IMR-90 (cell line): ENCODE measurements around the gene TMPRSS6. TPM values are rescaled to one million over a fixed set of nuclear protein-coding genes. Genes with fewer than 3 reads are reported as not detected.

ENCODE experiments used
- ATAC-seq: fragments of 200-7000 bp; cut with Tn5 transposase; 2 replicates; pipeline ENCODE4 v1.9.1; 2020; ENCODE audit warnings: low read depth, mild to moderate bottlenecking, moderate library complexity
- BruUV-seq: library from RNA; stranded (reverse); fragments of 400-500 nt; replicated peaks from 2 replicates; lab custom pipeline; 2021; lab: Mats Ljungman, UMichigan
- CTCF ChIA-PET: fragments of 300-600 bp; formaldehyde crosslinking; extraction: SDS; loops from one replicate; lab custom pipeline; 2021; ENCODE audit warnings: antibody characterized with exemption; lab: Yijun Ruan, JAX
- POLR2A ChIA-PET: fragments of 300-600 bp; sonication (Branson Sonifier 250); formaldehyde crosslinking; loops from one replicate; lab custom pipeline; 2022; ENCODE audit warnings: antibody characterized with exemption; ENCODE audit not compliant: unreplicated experiment; lab: Charles Lee
- DNase-seq: peaks from one replicate; pipeline ENCODE4 v3.0.0; 2013
- H2AFZ ChIP-seq: replicated peaks from 2 replicates; pipeline ENCODE3; 2013; ENCODE audit warnings: low read length, mild to moderate bottlenecking; ENCODE audit not compliant: poor library complexity
- H2AK5ac ChIP-seq: 2 replicates; pipeline ENCODE4 v1.6.1; 2013; ENCODE audit warnings: low read depth, low read length, inconsistent platforms
- H2AK9ac ChIP-seq: replicated peaks from 2 replicates; pipeline ENCODE3; 2013; ENCODE audit warnings: mild to moderate bottlenecking, low read depth, low read length, moderate library complexity; ENCODE audit not compliant: poor library complexity
- H2BK120ac ChIP-seq: 2 replicates; pipeline ENCODE4 v1.6.1; 2013; ENCODE audit warnings: low read depth, low read length, inconsistent platforms
- H2BK15ac ChIP-seq: 3 replicates; pipeline ENCODE4 v1.6.1; 2013; ENCODE audit warnings: low read depth, low read length, inconsistent platforms
- H2BK20ac ChIP-seq: 2 replicates; pipeline ENCODE4 v1.6.1; 2013; ENCODE audit warnings: low read depth, mild to moderate bottlenecking, inconsistent platforms, low read length, moderate library complexity
- H2BK5ac ChIP-seq: 2 replicates; pipeline ENCODE4 v1.6.1; 2013; ENCODE audit warnings: mild to moderate bottlenecking, low read depth, low read length, inconsistent platforms; ENCODE audit not compliant: poor library complexity, severe bottlenecking
- H3K14ac ChIP-seq: replicated peaks from 2 replicates; pipeline ENCODE4 v1.6.1; 2013; ENCODE audit warnings: low read depth, low read length, inconsistent platforms
- H3K18ac ChIP-seq: 2 replicates; pipeline ENCODE4 v1.6.1; 2013; ENCODE audit warnings: low read depth, low read length, control low read depth
- H3K23ac ChIP-seq: 2 replicates; pipeline ENCODE4 v1.6.1; 2013; ENCODE audit warnings: low read depth, low read length, inconsistent platforms
- H3K27ac ChIP-seq: 2 replicates; pipeline ENCODE4 v1.5.1; 2013; ENCODE audit warnings: mild to moderate bottlenecking, control low read depth, low read length; ENCODE audit not compliant: insufficient read depth
- H3K27me3 ChIP-seq: 2 replicates; pipeline ENCODE4 v1.6.1; 2013; ENCODE audit warnings: low read length; ENCODE audit not compliant: control insufficient read depth, insufficient read depth
- H3K36me3 ChIP-seq: 2 replicates; pipeline ENCODE4 v1.6.1; 2013; ENCODE audit warnings: low read length, mixed read lengths; ENCODE audit not compliant: control insufficient read depth, insufficient read depth
- H3K4ac ChIP-seq: 2 replicates; pipeline ENCODE4 v1.6.1; 2013; ENCODE audit warnings: low read depth, low read length, inconsistent platforms
- H3K4me1 ChIP-seq: 2 replicates; pipeline ENCODE4 v1.6.1; 2013; ENCODE audit warnings: low read length, mixed read lengths; ENCODE audit not compliant: control insufficient read depth, insufficient read depth
- H3K4me2 ChIP-seq: 2 replicates; pipeline ENCODE4 v1.6.1; 2013; ENCODE audit warnings: low read depth, mild to moderate bottlenecking, control low read depth, low read length, moderate library complexity
- H3K4me3 ChIP-seq: 2 replicates; pipeline ENCODE4 v1.5.1; 2013; ENCODE audit warnings: low read depth, mild to moderate bottlenecking, control low read depth, low read length, moderate library complexity; ENCODE audit not compliant: insufficient read depth
- H3K56ac ChIP-seq: 2 replicates; pipeline ENCODE4 v1.6.1; 2013; ENCODE audit warnings: low read length, inconsistent platforms; ENCODE audit not compliant: insufficient read depth; ENCODE audit errors: extremely low read depth
- H3K79me1 ChIP-seq, 2 experiments: 2 replicates each; pipeline ENCODE4 v1.6.1; 2013; ENCODE audit warnings: low read length in 2 of 2, inconsistent platforms in 1 of 2, low read depth in 1 of 2
- H3K9ac ChIP-seq: 2 replicates; pipeline ENCODE4 v1.6.1; 2013; ENCODE audit warnings: low read depth, low read length, control low read depth
- H3K9me1 ChIP-seq: 2 replicates; pipeline ENCODE4 v1.6.1; 2013; ENCODE audit warnings: low read length, inconsistent platforms; ENCODE audit not compliant: insufficient read depth
- H3K9me3 ChIP-seq: 2 replicates; pipeline ENCODE4 v1.6.1; 2013; ENCODE audit warnings: low read length; ENCODE audit not compliant: control insufficient read depth, insufficient read depth
- H4K20me1 ChIP-seq: 2 replicates; pipeline ENCODE4 v1.6.1; 2013; ENCODE audit warnings: low read length, inconsistent platforms; ENCODE audit not compliant: insufficient read depth
- H4K5ac ChIP-seq: 2 replicates; pipeline ENCODE4 v1.6.1; 2013; ENCODE audit warnings: mild to moderate bottlenecking, low read depth, low read length, control low read depth
- H4K8ac ChIP-seq, 2 experiments: 2 replicates each; pipeline ENCODE4 v1.6.1; 2013; ENCODE audit warnings: low read depth in 2 of 2, low read length in 2 of 2, control low read depth in 1 of 2, inconsistent platforms in 1 of 2
- H4K91ac ChIP-seq: 2 replicates; pipeline ENCODE4 v1.6.1; 2013; ENCODE audit warnings: low read depth, low read length, inconsistent platforms; ENCODE audit not compliant: insufficient read depth
- BHLHE40 ChIP-seq: fragments of 150-350 bp; IDR thresholded peaks from 2 replicates; pipeline ENCODE4 v1.6.1; 2016; ENCODE audit warnings: mild to moderate bottlenecking, low read depth, low read length
- CHD1 ChIP-seq: IDR thresholded peaks from 2 replicates; pipeline ENCODE4 v1.6.1; 2012; ENCODE audit warnings: low read depth, low read length, improper control_type of control experiment
- CTCF ChIP-seq: conservative IDR thresholded peaks from 2 replicates; pipeline ENCODE4 v1.5.1; 2012; ENCODE audit warnings: mild to moderate bottlenecking, low read depth, low read length, improper control_type of control experiment
- FOS ChIP-seq: fragments of 150-350 bp; IDR thresholded peaks from 2 replicates; pipeline ENCODE4 v1.6.1; 2016; ENCODE audit warnings: low read depth, low read length
- MAZ ChIP-seq: IDR thresholded peaks from 2 replicates; pipeline ENCODE4 v1.6.1; 2012; ENCODE audit warnings: low read depth, mild to moderate bottlenecking, low read length, improper control_type of control experiment, moderate library complexity, borderline replicate concordance
- POLR2A ChIP-seq: IDR thresholded peaks from 2 replicates; pipeline ENCODE4 v1.6.1; 2012; ENCODE audit warnings: mild to moderate bottlenecking, low read depth, low read length
- USF2 ChIP-seq: fragments of 150-350 bp; IDR thresholded peaks from 2 replicates; pipeline ENCODE4 v1.6.1; 2017; ENCODE audit warnings: mild to moderate bottlenecking, antibody characterized with exemption, low read length, low read depth
- WGBS, 2 experiments: methylation state at CpG; one replicate each; pipeline versions ENCODE4 v1.1.5 to v1.1.7; 2013; ENCODE audit warnings: missing lambda C conversion rate in 2 of 2; ENCODE audit not compliant: insufficient read length in 1 of 2; ENCODE audit errors: extremely low coverage in 2 of 2; 5-methylcytosine and 5-hydroxymethylcytosine counted together
- dilution Hi-C: fragments of 300-500 bp; cut with HindIII; formaldehyde crosslinking; loops from one replicate; pipeline ENCODE4 v1.14.3; 2018; ENCODE audit warnings: low sequenced_read_pairs; ENCODE audit not compliant: unreplicated experiment
- in situ Hi-C: fragments of 300-500 bp; cut with MboI; formaldehyde crosslinking; loops from 3 replicates; pipeline ENCODE4 v1.14.3; 2019; ENCODE audit warnings: low sequenced_read_pairs, inconsistent platforms, mixed read lengths
- intact Hi-C: fragments of 100-400 bp; cut with micrococcal nuclease; formaldehyde crosslinking; loops from 2 replicates; pipeline ENCODE4 v1.10.0; 2022
- polyA plus RNA-seq, 3 experiments: library from polyadenylated mRNA; depleted of rRNA; stranded (reverse); fragments of >200 nt; gene quantifications; 2 replicates each; pipeline ENCODE4 v1.2.3, GENCODE V29; 2012; ENCODE audit warnings: low replicate concordance in 1 of 3
- total RNA-seq: library from RNA; depleted of rRNA; stranded (reverse); fragments of >200 nt; gene quantifications from 2 replicates; pipeline ENCODE4 v1.2.3, GENCODE V29; 2012

The TMPRSS6 gene
- total and polyA plus RNA-seq, 2 of the 4 experiments (the other 2 are of a cell fraction) = not detected

GRCh38 chr22:37019309-37020191 lies 90.0 kb downstream of the TMPRSS6 start, which contains the start of the genes MPST and TST:
TSS of gene MPST (plus strand) at chr22:37019742. CDS start at chr22:37019837, 95 bp downstream.
TSS of gene TST (minus strand) at chr22:37019447. CDS start at chr22:37018732, 715 bp downstream.
- H4K8ac ChIP-seq = peak within 1 kb of the TSS; percentile 71 to 76
- H4K20me1 ChIP-seq = peaks cover 20% of the 10 kb centered on the region
- in situ Hi-C loops = no loop called here
- no peaks in the 10 kb centered on the region for H3K9me3 ChIP-seq
- no TSS peak for BruUV-seq
- peaks cover 15% of the 10 kb centered on the region for H3K36me3 ChIP-seq
- H3K56ac ChIP-seq = peak within 1 kb of the TSS; percentile 49; the same call in 1 of the 2 replicates
- peak within 1 kb of the TSS; percentile 93 for H3K4me2 ChIP-seq
- H3K4me1 ChIP-seq = peaks cover 7% of the 10 kb centered on the region
- ATAC-seq (peak; percentile 92), DNase-seq (peak; percentile 61)
- H3K4me3 ChIP-seq = peak within 1 kb of the TSS; percentile 80
- H3K14ac ChIP-seq = peak within 1 kb of the TSS; percentile 85
- peak within 1 kb of the TSS; percentile 77 for H3K4ac ChIP-seq
- TF ChIP-seq CTCF = 0 out of 2 replicates have a peak, but pooled peaks have one; percentile 4
- TF ChIP-seq USF2 = no peak
- TF ChIP-seq BHLHE40 = peak; percentile 94
- no peak for TF ChIP-seq FOS
- TF ChIP-seq POLR2A = peak; percentile 81
- peak; percentile 52; the same call in 1 of the 2 replicates for TF ChIP-seq CHD1
- peak; percentile 53; the same call in 1 of the 2 replicates for TF ChIP-seq MAZ
- H2BK20ac ChIP-seq = no peak within 1 kb of the TSS
- dilution Hi-C loops = no loop called here
- peaks cover 5% of the 10 kb centered on the region; the same call in 1 of the 2 replicates for H3K9me1 ChIP-seq
- H4K91ac ChIP-seq = peak within 1 kb of the TSS; percentile 70
- intact Hi-C loops = loop anchor here (5.0 kb wide), 1 partner anchor 237 kb away; no protein-coding TSS in a partner anchor
- peak within 1 kb of the TSS; percentile 94 for H3K9ac ChIP-seq
- H2AK5ac ChIP-seq = peak within 1 kb of the TSS; percentile 85
- peak within 1 kb of the TSS; percentile 71 for H3K23ac ChIP-seq
- H2AK9ac ChIP-seq = peak within 1 kb of the TSS; percentile 87
- peak within 1 kb of the TSS; percentile 48; the same call in 1 of the 2 replicates for H2BK120ac ChIP-seq
- ChIA-PET CTCF (interaction anchor here (0.5 kb wide), 1 partner anchor 167 kb away, joined by 4 read pairs; no protein-coding TSS in a partner anchor), POLR2A (interaction anchor here (0.5 to 1.0 kb wide), 2 partner anchors 13 to 605 kb away, joined by 4 read pairs; no protein-coding TSS in a partner anchor)
- 0% methylated on average over 24 of the region's 107 CpGs; no CpG with 5 or more reads in 1 of the 2 experiments for WGBS, 2 experiments
- H2AFZ ChIP-seq = peak within 1 kb of the TSS; percentile 93
- peak within 1 kb of the TSS; percentile 67; the same call in 1 of the 2 replicates for H3K18ac ChIP-seq
- H2BK5ac ChIP-seq = peak within 1 kb of the TSS; percentile 93
- H3K27me3 ChIP-seq = no peaks in the 10 kb centered on the region
- H3K79me1 ChIP-seq = peaks cover 15 to 62% of the 10 kb centered on the region in 2 experiments
- H4K5ac ChIP-seq = peak within 1 kb of the TSS; percentile 81
- H3K27ac ChIP-seq = peak within 1 kb of the TSS; percentile 82
- no peak within 1 kb of the TSS for H2BK15ac ChIP-seq
